GM19395 (cell line): ENCODE results near the gene PTGS1.
"Not testable (repeated sequence)": the region's sequence is repeated elsewhere in the genome, so short reads cannot be mapped to it uniquely, and the experiment has no call there.

ENCODE experiments used
- ATAC-seq: cut with Tn5 transposase; IDR thresholded peaks from one replicate; pipeline ENCODE4 v1.9.1; 2021; ENCODE audit warnings: mild to moderate bottlenecking, moderate library complexity; ENCODE audit not compliant: unreplicated experiment

PTGS1 gene

GRCh38 chr9:122394265-122395125, 23.7 kb downstream of the PTGS1 start:
- ATAC-seq: no peak

GRCh38 chr9:122396614-122397148, 25.9 kb downstream of the PTGS1 start:
- ATAC-seq: no peak

- no peak for ATAC-seq
Measured at GRCh38 chr9:122397749-122398148, 26.9 kb downstream of the PTGS1 start.

GRCh38 chr9:122398371-122398924, 27.6 kb downstream of the PTGS1 start:
- no peak for ATAC-seq

GRCh38 chr9:122401896-122402295, 31.1 kb downstream of the PTGS1 start:
- no peak for ATAC-seq

- no peak for ATAC-seq
Measured at GRCh38 chr9:122402403-122402871, 31.6 kb downstream of the PTGS1 start.

- ATAC-seq: no peak
Measured at GRCh38 chr9:122402874-122403273, 32.0 kb downstream of the PTGS1 start.

- ATAC-seq: no peak
Measured at GRCh38 chr9:122403381-122404000, 32.7 kb downstream of the PTGS1 start.

GRCh38 chr9:122405304-122406069, 34.7 kb downstream of the PTGS1 start:
- ATAC-seq: not testable (repeated sequence)

- no peak for ATAC-seq
Measured at GRCh38 chr9:122406070-122406890, 35.5 kb downstream of the PTGS1 start.

GRCh38 chr9:122414108-122414507, 43.3 kb downstream of the PTGS1 start:
- not testable (repeated sequence) for ATAC-seq

GRCh38 chr9:122418016-122418415, 47.2 kb downstream of the PTGS1 start:
- ATAC-seq: no peak

- no peak for ATAC-seq
Measured at GRCh38 chr9:122420315-122420714, 49.5 kb downstream of the PTGS1 start.

- ATAC-seq: no peak
Measured at GRCh38 chr9:122425087-122425486, 54.3 kb downstream of the PTGS1 start.

- no peak for ATAC-seq
Measured at GRCh38 chr9:122426723-122427122, 55.9 kb downstream of the PTGS1 start.

GRCh38 chr9:122442568-122442967, 71.7 kb downstream of the PTGS1 start:
- no peak for ATAC-seq

- ATAC-seq: no peak
Measured at GRCh38 chr9:122444041-122444733, 73.4 kb downstream of the PTGS1 start.
